ENCODE data around the gene NT5DC4.

- TF ChIP-seq, protein P1, sequence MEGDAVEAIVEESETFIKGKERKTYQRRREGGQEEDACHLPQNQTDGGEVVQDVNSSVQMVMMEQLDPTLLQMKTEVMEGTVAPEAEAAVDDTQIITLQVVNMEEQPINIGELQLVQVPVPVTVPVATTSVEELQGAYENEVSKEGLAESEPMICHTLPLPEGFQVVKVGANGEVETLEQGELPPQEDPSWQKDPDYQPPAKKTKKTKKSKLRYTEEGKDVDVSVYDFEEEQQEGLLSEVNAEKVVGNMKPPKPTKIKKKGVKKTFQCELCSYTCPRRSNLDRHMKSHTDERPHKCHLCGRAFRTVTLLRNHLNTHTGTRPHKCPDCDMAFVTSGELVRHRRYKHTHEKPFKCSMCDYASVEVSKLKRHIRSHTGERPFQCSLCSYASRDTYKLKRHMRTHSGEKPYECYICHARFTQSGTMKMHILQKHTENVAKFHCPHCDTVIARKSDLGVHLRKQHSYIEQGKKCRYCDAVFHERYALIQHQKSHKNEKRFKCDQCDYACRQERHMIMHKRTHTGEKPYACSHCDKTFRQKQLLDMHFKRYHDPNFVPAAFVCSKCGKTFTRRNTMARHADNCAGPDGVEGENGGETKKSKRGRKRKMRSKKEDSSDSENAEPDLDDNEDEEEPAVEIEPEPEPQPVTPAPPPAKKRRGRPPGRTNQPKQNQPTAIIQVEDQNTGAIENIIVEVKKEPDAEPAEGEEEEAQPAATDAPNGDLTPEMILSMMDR (IDR thresholded peaks at IDR 0.05), result no peak
- no peak for TF ChIP-seq POLR2A (IDR thresholded peaks at IDR 0.05)
- no peak for TF ChIP-seq EP300 (IDR thresholded peaks at IDR 0.05)
Measured at GRCh38 chr2:112712903-112713584, 7.8 kb upstream of the NT5DC4 start.

Data from gastroesophageal sphincter (tissue), 3 donors.